ENCODE results near the gene HMGB3.
"Not testable (repeated sequence)": the region's sequence is repeated elsewhere in the genome, so short reads cannot be mapped to it uniquely, and the experiment has no call there.

The HMGB3 gene

DNA sequence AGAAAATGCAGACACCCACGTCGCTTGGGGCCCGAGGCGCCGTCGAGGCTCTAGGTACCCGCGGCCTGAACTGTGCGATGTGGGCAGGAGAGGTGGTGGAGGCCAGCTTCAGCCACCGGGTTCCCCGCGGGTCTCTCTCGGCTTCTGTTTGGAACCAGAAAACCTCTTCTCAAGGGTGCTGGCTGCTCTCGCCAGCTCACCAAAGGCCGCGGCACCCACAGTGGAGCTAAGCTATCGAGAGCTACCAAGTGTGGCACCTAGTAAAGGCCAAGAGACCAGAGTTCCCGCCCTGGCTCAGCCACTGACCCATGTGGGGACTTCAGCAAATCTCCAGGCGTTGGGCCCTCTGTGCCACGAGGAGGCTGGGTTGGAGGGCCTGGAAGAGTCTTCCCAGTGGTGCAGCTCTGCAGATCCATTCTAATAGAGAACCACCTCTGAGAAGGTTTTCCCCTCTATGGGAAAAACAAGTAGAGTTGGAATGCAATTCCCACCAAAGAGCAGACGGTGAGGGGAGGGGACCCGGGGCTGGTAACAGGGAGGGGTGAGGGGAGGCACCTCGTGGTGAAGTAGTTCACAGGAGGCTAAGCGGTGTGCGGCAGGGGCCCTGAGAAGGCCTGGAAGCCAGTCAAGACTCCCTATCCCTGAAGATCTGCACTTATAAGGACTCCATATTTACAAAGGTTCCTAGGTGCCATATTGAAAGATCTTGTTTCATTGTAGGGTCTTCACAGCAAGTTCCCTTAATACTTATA is 5.5 kb upstream of the HMGB3 start:
- no peak for DNase-seq

DNA sequence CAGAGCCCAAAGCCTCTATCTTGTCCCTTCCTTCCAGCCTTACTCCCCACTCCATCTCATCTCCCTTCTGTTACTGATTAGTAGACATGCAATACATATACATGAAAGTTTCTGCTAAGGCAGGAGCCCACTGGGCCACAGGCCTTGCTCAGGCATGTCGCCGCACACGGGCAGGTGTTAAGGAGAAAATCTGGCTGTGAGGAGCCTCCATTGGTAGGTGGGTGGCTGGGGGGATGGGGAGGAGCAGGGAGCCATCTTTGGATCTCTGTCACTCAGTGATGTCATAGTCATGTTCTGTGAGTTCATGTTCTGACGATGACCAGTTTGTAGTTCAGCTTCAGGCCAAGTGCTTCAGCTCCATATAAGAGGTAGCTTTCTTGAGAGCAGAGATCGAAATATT is 2.9 kb upstream of the HMGB3 start:
- DNase-seq = no peak

DNA sequence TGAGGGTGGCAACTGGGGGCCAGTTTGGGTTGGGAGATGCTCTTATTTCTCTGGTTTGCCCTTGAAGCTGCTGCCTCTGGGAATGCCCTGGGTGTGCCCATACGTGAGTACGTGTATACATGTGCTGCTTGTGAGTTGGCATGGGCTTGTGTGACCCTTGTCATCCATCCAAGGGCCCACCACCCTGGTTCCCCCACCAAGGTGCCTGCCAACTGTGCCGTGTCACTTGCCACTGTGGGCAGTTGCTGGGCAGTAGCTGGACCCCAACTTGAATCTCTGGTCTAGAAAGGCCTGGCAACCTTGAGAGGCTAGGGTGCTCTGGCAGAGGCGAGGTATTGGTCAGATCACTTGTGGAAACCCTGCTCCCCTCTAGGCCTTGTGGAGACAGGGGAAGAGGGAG is 2.4 kb upstream of the HMGB3 start:
- DNase-seq = no peak

DNA sequence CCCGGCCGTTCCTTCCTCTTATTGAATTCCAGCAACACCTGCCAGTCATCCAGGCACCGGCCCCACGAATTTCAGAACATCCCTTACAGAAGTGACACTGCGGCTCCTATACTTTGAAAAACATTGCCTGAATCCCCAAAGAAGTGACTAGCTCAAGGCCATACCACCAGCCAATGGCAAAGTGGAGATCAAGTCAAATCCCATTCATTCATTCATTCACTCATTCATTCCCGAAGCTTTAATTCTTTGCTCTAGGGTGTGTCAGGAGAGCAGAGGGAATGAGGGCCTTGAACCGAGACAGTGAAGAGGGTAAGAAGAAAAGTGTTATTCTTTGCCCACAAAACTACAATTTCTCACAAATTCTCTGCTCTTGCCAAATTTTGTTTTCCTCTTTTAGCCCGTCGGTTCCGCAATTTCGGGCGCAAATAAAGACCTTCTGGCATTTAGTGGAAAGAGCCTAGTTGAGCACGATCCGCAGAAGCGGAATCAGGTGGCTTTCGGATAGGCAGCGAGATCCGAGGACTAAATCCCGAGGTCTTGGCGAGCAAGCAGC is 824 bp upstream of the HMGB3 start:
- no peak for DNase-seq

DNA sequence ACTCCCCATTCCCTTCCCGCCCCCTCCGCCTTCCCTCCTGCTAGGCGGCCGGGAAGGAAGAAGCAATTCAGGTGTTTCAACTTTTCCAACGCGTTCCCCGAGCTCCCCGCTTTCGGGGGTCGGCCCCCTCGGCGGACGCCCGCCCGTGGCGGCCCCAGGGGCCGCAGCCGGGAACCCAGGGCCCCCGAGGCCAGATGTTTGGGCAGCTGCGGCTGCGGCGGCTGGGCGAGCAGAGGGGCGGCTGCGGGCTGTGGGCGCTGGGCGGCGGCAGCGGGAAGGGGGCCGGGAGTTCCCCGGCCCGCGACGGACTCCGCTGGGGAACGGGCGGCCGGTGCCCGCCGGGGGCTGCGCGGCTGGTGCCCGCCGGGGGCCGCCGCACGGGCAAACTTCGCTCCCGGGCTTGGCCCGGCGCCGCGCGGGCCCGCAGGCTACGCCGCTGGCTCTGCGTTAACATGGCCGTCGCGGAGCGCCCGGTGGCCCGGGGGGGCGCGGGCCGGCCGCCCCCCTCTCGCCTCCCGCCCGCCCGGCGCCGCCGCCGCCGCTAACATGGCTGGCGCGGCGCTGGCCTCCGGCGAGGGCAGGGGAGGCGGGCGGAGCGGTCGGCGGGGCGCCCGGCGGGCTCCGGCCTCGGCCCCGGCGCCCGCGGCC is 510 bp downstream of the HMGB3 start:
- DNase-seq = peak in 1 of 51 donors; percentile 6

DNA sequence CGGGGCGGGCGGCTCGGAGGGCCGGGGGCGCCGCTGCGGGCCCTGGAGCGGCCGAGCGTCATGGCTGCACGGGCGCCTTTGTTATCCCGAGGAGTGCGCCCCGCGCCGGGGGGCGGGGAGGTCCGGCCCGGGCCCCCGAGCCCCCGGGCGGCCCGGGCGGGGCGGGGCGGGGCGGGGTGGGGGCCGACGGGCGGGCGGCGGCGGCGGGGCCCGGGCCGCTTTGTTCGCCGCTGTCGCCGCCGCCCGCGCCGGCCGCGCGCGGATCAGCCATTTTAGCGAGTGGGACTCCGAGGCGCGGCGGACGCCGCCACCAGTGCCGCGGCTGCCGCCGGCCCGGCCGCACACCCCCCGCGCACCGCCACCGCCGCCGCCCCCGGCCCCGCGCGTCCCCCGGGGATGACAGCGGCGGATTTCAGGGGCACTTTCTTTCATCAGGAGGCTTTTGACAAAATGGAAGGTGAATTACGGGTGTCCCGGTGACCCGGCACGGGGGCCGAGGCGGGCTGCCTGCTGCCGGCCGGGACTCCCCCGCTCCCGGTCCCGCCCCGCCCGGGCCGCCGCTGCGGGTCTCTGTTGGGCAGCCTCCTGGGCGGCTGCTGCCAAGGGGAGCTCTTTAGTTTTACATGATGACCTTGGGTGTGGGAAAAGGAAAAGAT is 1.2 kb downstream of the HMGB3 start:
- peak in 1 of 51 donors; percentile 0 for DNase-seq

DNA sequence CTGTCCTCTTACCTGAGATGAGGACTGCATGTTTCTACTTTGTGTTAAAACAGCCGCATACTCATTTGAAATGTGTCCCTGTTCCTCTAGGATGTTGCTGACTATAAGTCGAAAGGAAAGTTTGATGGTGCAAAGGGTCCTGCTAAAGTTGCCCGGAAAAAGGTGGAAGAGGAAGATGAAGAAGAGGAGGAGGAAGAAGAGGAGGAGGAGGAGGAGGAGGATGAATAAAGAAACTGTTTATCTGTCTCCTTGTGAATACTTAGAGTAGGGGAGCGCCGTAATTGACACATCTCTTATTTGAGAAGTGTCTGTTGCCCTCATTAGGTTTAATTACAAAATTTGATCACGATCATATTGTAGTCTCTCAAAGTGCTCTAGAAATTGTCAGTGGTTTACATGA is 4.6 kb downstream of the HMGB3 start:
- not testable (repeated sequence) for DNase-seq

DNA sequence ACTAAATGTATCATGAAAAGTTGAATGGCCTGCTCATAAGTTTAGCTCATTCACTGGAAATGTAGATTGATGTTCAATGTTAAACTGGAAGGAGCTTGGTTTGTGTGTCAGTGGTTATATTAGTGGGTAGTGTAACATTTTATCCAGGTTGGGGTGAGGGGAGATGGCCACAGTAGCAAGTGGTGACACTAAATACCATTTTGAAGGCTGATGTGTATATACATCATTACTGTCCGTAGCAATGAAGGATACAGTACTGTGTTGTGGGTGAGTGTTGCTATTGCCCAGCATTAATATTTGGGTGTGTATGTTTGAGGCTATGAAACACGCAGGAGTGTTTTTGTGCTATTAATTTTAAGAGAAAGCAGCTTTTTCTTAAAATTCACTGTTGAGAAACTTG is 6.3 kb downstream of the HMGB3 start:
- no peak for DNase-seq

DNA sequence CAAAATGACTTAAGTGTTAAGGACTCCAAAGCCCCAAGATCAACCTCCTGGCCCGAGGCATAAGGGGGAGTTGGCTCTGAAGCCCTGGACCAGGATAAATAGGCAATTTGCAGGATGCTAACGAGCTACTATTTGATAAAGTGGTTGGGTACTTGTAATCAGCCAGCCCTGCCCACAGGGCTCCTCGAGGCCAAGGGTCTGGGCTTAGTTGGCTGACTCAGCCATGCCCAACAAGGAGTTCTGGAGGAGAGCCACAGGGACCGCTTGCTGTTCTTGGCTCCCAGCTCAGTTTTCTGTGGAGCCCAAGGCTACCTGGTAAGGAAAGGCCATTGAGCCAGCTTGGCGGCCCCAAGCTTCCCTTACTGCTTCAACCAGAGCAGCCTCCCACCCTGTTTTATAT is 7.8 kb downstream of the HMGB3 start:
- no peak for DNase-seq

DNA sequence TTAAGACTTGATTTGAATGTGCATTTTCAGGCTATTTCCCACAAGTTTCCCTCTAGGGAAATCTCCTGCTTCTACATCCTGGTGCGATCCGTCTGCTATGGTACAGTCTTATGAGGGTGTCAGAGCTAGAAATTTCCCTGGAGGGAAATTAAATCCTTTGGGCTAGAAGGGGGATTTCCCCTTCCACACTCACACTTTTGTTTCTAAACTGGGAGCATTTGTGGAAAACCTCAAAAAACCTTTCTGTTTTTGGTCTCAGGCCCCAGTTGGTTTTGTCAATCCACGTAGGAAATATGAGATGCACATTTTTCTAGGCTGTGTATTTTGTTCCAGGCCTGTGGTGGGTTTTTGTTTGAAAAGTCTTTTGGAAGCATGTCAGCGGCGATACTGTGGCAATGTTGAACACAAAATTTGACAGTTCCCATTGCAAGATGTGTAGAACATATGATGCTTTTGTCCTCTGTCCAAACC is 17.8 kb downstream of the HMGB3 start:
- no peak for DNase-seq

DNA sequence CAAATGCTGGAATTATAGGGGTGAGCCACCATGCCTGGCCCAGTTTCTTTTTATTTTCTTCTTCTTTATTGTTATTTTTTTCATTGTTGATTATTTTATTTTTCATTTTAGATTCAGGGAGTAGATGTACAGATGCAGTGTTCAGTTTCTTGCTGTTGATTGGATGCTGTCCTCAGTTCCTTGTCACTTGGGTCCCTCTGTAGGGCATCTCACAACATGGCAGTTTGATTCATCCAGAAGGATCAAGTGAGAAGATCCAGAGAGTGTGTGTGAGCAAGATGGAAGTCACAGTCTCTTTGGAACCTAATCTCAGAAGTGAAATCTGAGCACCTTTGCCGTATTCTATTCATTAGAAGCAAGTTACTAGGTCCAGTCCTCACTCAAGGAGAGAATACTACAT is 20.9 kb downstream of the HMGB3 start:
- peak in 2 of 51 donors; percentile 0 to 1 for DNase-seq

DNA sequence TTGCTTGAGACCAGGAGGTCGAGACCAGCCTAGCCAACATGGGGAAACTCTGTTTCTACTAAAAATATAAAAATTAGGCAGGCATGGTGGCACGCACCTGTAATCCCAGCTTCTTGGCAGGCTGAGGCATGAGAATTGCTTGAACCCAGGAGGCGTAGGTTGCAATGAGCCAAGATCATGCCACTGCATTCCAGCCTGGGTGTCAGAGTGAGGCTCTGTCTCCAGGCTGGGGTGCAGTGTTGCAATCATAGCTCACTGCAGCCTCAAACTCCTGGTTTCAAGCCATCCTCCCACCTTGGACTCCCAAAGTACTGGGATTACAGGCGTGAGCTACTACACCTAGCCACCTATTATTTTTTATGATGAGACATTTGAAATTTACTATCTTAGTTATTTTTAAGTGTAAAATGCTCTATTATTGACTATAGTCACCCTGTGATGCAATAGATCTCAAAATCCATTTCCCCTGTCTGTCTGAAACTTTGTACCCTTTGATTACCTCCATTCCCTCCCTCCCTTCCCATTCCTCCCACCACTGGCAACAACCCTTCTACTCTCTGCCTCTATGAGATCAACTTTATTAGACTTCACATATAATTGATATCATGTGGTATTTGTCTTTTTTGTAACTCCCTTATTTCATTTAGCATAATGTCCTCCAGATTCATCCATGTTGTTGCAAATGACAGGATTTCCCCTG is 23.4 kb downstream of the HMGB3 start:
- no peak for DNase-seq

DNA sequence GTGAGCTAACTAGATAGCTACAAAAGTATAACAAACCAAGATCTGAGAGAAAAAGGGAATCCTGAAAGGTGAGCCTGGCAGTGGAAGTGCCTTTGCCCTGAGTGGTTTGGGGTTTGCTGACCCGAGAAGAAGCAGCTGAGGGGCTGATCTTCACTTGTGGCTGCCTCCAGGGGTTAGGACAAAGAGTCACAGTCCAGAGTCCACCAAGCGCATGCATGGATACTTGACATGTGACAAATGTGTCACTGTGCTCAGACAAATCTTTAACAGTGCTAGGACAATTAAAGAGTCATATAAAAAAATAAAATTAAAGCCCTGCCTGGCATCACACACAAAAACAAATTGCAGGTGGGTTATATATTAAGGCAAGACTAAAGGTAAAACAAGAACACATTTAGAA is 26.4 kb downstream of the HMGB3 start:
- DNase-seq = no peak

DNA sequence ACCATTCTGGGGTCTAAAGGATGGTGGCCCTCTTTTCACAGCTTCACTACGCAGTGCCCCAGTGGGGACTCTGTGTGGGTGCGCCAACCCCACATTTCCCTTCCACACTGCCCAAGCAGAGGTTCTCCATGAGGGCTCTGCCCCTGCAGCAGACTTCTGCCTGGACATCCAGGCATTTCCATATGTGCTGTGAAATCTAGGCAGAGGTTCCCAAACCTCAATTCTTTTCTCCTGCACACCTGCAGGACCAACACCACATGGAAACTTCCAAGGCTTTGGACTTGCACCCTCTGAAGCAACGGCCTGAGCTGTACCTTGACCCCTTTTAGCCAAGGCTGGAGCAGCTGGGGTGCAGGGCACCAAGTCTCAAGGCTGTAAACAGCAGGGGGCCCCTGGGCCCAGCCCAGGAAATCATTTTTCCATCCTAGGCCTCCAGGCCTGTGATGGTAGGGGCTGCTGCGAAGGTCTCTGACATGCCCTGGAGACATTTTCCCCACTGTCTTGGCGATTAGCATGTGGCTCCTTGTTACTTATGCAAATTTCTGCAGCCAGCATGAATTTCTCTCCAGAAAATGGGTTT is 30.1 kb downstream of the HMGB3 start:
- DNase-seq = no peak

DNA sequence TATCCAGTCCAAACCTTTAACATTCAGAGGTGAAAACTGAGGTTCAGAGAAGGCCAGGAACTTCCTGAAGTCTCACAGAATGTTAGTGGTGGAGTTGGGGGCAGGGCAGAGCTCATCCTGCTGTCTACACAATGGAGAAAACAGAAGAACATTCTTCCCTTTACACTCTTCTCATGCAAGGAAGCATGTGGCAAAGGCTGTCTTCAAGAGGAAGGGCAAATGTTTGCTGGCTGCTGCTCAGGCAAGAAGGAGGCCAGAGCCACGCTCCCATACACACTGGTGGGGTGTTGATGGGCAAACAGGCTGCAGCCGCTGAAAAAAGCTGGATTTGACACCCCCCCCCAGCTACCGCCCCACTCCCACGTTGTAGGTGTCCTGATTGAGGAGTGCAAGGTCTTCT is 32.5 kb downstream of the HMGB3 start:
- no peak for DNase-seq

DNA sequence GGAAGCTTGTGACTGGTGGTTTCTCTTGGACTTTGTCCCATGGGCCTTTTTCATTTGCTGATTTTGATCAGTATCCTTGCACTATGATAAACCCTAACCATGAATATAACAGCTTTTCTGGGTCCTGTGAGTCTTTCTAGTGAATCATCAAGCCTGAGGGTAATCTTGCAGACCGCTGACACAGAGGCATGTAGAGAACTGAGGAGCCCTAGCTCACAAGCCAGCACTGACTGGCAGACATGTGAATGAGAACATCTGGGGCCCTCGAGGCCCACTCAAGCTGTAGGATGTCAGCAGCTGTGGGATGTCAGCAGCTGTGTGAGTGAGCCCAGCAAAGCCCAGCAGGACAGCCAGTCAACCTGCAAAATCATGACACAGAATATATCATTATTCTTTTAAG is 36.7 kb downstream of the HMGB3 start:
- DNase-seq = no peak

DNA sequence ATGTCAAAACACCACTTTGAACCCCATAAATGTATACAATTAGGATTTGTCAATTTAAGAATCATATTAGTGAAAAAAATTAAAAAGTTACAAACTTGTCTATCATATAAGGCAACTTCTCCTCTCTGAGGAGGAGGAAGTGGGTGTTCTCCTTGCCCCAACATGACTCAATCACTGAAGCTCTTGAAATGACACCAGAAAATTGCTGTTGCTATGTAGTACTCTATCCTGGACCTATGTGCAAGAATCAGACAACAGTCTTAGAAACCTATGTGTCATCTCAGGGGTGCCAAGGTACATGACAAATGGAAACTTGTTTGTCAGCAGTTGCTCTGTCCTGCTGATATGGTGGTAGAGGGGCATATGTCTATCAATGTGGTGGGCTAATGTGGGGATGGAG is 47.7 kb downstream of the HMGB3 start:
- DNase-seq = no peak

DNA sequence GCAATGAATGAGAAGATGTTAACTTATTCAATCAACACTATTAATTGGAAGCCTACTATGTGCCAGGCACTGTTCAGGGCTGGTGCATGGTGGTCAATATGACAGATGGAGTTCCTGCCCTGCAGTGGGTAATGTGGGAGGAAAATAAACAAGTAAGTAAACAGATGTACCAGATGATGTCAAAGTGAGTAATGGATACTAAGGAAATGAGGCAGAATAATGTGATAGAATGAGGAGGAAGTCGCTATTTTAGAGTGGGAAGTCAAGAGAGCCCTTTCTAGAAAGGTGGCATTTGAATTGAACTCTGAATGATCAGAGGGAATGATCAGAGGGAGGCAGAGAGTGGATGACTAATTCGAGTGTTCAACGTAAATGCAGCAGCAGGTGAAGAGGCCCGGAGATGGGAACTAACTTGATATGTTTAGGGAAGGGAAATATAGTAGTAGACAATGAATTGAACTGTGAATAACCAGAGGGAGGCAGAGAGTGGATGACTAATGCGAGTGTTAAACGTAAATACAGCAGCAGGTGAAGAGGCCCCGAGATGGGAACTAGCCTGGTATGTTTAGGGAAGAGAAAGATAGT is 48.3 kb downstream of the HMGB3 start:
- no peak for DNase-seq

DNA sequence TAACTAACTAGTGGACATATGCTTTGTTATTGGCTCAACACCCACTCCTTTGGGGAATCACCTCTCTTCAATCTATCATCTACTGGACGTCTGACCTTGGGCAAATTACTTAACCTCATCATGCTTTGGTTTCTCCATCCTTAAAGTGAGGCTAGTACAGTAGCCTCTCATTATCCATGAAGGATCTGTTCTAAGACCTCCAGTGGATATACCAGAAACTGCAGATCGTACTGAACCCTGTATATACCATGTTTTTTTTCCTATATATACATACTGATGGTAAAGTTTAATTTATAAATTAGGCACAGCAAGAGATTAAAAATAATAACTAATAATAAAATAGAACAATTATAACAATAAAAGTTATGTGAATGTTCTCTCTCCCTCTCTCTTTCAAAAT is 56.2 kb downstream of the HMGB3 start:
- DNase-seq = no peak
